ENCODE data around the gene ATG4B. TPM values are rescaled to one million over a fixed set of nuclear protein-coding genes. Genes with fewer than 3 reads are reported as not detected.

Gene ATG4B
- total and polyA plus RNA-seq, 9 of the 15 experiments (the other 6 are each of a cell fraction or from before 2014, with no cell fraction given): 5.9 to 58.8 (median 35.6) TPM

- Histone ChIP-seq H3K4me3 (no peak overlapping the region), H3K79me2 (ENCODE audit: control insufficient read depth, insufficient read depth, low read length) (peaks cover 61% of the 10 kb centered on the region), H2AFZ (ENCODE audit: low read depth, low read length) (no peak overlapping the region), H3K36me3 (ENCODE audit: control insufficient read depth, insufficient read depth, low read length) (peaks cover 35% of the 10 kb centered on the region; the same call in 2 of the 3 replicates), H4K20me1 (replicated peaks; ENCODE audit: control insufficient read depth, insufficient read depth, low read length) (peaks cover 8% of the 10 kb centered on the region; the same call in 1 of the 2 replicates), H3K4me2 (ENCODE audit: insufficient read depth, low read length) (peak overlapping the region; percentile 12; the same call in 1 of the 2 replicates), H3K27ac (ENCODE audit: extremely low read depth, low read depth, low read length) (no peak overlapping the region; the same call in 2 of the 3 replicates), H3K9me3 (replicated peaks; ENCODE audit: control insufficient read depth, insufficient read depth, low read depth, low read length) (no peaks in the 10 kb centered on the region), H3K4me1 (replicated peaks in 1 of 2; ENCODE audit: control insufficient read depth in 2 of 2, insufficient read depth in 2 of 2, low read length in 2 of 2) (peaks cover 7 to 19% of the 10 kb centered on the region in 2 experiments; a peak in 3 of 5 replicates), H3K9ac (ENCODE audit: insufficient read depth in 1 of 2, low read depth in 2 of 2, low read length in 2 of 2) (peak overlapping the region in 1 of 2 experiments; percentile 75; a peak in 2 of 4 replicates), H3K9me1 (ENCODE audit: control insufficient read depth, insufficient read depth, low read length) (no peaks in the 10 kb centered on the region), H3K27me3 (ENCODE audit: control insufficient read depth in 2 of 2, insufficient read depth in 2 of 2, low read length in 2 of 2) (no peaks in the 10 kb centered on the region)
- WGBS (ENCODE audit: insufficient coverage, low coverage, missing lambda C conversion rate): 51% methylated on average over 10 of the region's 15 CpGs
- FAIRE-seq (peak; percentile 66), ATAC-seq (peak; percentile 75), DNase-seq (ENCODE audit: extremely low read depth in 1 of 4, low spot score in 3 of 4) (no peak)
- ChIA-PET POLR2A (interaction anchor here (0.6 to 0.7 kb wide), 2 partner anchors 15 to 16 kb away, joined by 3 read pairs; no protein-coding TSS in a partner anchor), CTCF (ENCODE audit: low intra/inter-chr PET ratio) (no interaction called here)
- in situ Hi-C loops (cut with MboI): no loop called here
- no TSS peak for BruUV-seq (replicated peaks)
- intact Hi-C loops (cut with micrococcal nuclease): no loop called here
- TF ChIP-seq NR2C2 (CRISPR knock-in tag; IDR thresholded peaks at IDR 0.05): no peak
- peak; percentile 46 for TF ChIP-seq NR2C2 (tag; IDR thresholded peaks at IDR 0.05)
- TF ChIP-seq SIX5 (IDR thresholded peaks at IDR 0.05; ENCODE audit: borderline replicate concordance in 1 of 2, insufficient read depth in 1 of 2, low read depth in 1 of 2, low read length in 2 of 2): peak; percentile 37 to 40; a peak in 1 of 4 replicates
- TF ChIP-seq ZNF143 (CRISPR knock-in tag; IDR thresholded peaks at IDR 0.05): peak; percentile 72
- TF ChIP-seq GABPB1 (CRISPR knock-in tag; IDR thresholded peaks at IDR 0.05): peak; percentile 32; the same call in 1 of the 2 replicates
- TF ChIP-seq PCBP1 (IDR thresholded peaks at IDR 0.05; ENCODE audit: low read depth, low read length, poor library complexity, severe bottlenecking): no peak
- peak; percentile 72 for TF ChIP-seq HCFC1 (IDR thresholded peaks at IDR 0.05; ENCODE audit: low read depth, low read length)
- peak; percentile 71 for TF ChIP-seq ZBTB40 (IDR thresholded peaks at IDR 0.05)
- no peak for TF ChIP-seq ZBTB40 (CRISPR knock-in tag; IDR thresholded peaks at IDR 0.05)
- TF ChIP-seq ETV1 (tag; conservative IDR thresholded peaks at IDR 0.05; ENCODE audit: low read depth): no peak
- peak; percentile 77 for TF ChIP-seq NR2C1 (IDR thresholded peaks at IDR 0.05)
- TF ChIP-seq NR2C1 (tag; IDR thresholded peaks at IDR 0.05): peak; percentile 80
- TF ChIP-seq KLF16 (IDR thresholded peaks at IDR 0.05): no peak
- peak; percentile 81 for TF ChIP-seq GABPA (tag; conservative IDR thresholded peaks at IDR 0.05; ENCODE audit: low read depth)
These were observed 19.9 kb upstream of the ATG4B start for GRCh38 chr2:241617431-241618154.
